A673 (cell line): Measurements from ENCODE around the gene TBC1D32.

Experiments used
- EZH2 ChIP-seq: fragments of 200-600 bp; sonication (generic); IDR thresholded peaks from 2 replicates; pipeline ENCODE4 v1.6.1; 2017; ENCODE audit warnings: borderline replicate concordance, low read depth, mild to moderate bottlenecking, mixed read lengths, antibody characterized with exemption, low read length; ENCODE audit not compliant: poor library complexity, severe bottlenecking
- TF ChIP-seq, protein P1 (sequence below): fragments of 300-800, 200-600 bp; sonication (generic); conservative IDR thresholded peaks from 2 replicates; pipeline ENCODE4 v1.5.1; 2017; ENCODE audit warnings: low read depth, mild to moderate bottlenecking, antibody characterized with exemption, low read length, moderate library complexity, mixed read lengths

DNA sequence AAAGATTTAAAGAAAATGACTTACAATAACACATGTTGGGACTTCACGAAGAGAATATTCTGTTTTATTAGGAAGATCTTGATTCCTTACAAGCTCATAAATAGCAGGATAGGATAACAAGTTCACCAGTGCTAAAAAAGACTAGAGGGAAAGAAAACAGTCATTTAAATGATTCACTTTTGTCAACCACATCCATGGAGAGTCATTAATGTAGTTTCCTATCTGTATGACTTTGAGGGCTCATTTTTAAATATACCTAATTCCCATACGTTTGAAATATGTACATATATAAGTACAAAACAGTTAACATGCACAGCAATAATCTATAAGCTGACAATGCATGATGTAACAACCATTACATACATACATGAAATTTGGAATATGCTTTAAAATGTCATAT lies 111.1 kb downstream of the TBC1D32 start:
- TF ChIP-seq, protein P1, sequence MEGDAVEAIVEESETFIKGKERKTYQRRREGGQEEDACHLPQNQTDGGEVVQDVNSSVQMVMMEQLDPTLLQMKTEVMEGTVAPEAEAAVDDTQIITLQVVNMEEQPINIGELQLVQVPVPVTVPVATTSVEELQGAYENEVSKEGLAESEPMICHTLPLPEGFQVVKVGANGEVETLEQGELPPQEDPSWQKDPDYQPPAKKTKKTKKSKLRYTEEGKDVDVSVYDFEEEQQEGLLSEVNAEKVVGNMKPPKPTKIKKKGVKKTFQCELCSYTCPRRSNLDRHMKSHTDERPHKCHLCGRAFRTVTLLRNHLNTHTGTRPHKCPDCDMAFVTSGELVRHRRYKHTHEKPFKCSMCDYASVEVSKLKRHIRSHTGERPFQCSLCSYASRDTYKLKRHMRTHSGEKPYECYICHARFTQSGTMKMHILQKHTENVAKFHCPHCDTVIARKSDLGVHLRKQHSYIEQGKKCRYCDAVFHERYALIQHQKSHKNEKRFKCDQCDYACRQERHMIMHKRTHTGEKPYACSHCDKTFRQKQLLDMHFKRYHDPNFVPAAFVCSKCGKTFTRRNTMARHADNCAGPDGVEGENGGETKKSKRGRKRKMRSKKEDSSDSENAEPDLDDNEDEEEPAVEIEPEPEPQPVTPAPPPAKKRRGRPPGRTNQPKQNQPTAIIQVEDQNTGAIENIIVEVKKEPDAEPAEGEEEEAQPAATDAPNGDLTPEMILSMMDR = no peak
- TF ChIP-seq EZH2 = no peak
